CD4-positive, alpha-beta T cell treated with Interleukin-15 for 4 hours (primary cell): ENCODE data around the gene CD248.
"Not testable (repeated sequence)": the region's sequence is repeated elsewhere in the genome, so short reads cannot be mapped to it uniquely, and the experiment has no call there.

ENCODE experiments used
- DNase-seq: peaks from one replicate; pipeline ENCODE4 v3.0.0-alpha.2; 2020; ENCODE audit warnings: low spot score

The CD248 gene

DNA sequence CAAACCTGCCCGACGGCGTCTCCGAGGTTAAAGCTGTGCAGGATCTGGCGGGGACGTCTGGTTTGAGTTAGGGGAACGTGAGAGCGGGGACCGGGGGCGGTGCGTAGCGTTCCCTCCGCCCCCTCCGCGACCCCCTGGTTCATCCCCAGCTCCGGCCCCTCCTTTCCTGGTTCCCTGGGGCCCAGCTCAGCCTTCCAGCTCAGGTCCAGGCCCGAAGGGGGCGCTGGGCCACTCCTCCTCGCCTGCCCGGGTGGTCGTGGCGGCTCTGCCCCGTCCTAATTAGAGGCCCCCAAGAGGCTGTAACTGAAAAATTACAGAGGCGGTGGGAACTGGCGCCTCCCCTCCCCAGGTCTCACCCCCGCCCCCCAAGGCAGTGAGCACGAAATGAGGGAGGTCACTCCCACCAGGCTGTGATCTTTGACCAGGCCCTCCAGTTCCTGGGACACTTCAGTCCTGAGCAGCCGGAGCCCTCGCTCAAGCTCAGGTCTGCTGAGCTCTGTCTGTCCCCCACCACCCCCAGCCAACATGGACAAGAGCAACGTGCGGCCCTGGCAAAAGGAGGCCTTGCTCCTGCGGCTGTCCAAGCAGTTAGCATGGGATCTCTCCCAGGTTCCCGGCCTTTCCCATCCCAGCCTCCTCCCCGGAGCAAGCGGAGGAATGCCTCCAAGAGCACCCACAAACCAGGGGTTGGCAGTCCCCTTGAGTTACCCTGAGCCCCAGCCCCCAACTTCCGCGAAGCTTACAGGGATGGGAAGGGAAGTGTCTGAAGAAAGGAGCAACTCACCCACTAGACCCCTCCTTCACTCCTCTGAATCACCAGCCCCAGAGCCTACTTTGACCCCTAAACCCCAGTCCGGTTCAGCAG, 3.3 kb downstream of the CD248 start:
- DNase-seq: no peak

DNA sequence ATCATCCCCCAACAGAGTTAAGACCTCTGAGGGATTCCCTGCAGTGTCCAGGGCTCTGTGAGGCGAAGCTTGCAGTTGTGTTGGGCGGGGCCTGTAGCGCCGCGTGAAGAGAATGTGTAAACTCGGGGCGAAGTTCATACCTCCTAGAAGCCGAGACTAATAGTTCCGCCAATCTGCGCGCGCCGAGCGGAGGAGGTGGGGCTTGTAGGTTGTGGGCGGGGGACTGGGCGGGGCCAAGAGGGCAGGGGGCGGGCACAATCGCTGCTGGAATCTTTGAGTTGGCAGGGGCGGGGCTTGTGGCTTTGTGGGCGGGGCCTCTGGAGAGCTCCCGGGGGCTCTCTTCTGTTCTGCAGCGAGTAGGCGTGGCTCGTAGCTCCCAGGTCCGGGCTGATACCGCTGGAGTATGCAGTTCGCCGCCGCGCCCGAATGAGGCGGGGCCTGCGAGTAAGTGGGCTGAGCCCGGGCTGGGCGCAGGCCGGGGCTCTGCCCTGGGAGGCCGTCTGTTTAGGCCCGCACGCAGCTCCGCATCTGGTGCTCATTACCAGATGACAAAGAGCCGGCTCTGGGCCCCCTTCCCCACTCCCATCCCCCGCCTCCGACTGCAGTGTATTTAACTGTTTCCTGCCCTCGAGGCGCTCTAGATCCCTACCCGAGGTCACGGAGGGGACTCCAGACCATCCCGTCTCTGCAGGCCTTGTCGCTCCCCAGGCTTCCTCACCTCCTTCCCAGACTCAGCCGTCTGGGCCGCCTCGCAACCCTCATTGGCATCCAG, 4.1 kb downstream of the CD248 start:
- peak; percentile 97 for DNase-seq

DNA sequence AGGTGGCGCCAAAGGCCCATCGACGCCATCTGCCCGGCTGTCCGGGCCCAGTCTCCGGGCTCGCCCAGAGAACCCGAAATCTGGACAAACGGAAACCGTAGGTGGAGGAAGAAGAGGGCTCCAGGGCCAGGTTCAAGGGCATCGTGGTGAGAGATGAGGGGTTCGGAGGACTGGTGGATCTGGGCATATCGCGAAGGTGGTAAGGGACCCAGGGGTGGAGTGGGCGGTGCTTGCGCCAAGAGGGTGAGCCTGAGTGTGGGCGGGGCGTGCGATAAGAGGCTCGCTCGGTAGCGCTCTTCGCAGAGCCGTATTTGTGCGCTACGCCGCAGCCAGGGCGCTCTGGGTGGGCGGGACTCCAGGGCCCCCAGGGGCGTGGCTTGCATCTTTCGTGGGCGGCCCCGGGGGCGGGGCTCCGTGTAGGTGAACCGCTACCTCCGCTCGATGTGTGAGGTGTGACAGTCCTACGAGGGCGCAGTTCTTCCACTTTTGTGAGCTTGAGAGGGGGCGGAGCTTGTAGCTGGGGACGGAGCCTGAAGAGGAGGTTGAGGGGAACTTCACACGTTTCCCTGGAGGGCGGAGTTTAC, 4.8 kb downstream of the CD248 start:
- peak; percentile 99 for DNase-seq

DNA sequence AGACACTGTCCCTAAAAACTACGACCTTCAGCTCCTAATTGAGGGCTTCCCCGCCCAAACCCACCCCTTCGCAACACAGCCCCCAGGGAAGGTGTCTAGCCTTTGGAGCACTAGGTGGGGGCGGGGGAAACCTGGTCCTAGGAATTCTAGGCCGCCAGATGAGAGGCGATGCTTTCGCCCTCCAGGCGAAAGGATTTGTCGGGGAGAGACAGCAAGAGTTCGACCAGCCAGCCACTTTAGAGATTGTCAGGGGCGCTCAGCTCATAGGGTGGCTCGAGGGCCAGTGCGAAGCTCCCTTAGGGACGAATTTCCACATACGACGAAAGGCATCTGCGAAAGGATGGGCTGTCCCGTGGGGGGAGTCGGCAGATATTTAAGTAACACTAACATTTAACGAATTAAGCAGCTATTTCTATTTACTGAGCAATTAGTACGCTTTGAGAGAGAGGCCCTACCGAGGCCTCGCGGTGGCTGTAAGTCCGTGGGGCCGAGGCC, 5.3 kb downstream of the CD248 start:
- DNase-seq: no peak

DNA sequence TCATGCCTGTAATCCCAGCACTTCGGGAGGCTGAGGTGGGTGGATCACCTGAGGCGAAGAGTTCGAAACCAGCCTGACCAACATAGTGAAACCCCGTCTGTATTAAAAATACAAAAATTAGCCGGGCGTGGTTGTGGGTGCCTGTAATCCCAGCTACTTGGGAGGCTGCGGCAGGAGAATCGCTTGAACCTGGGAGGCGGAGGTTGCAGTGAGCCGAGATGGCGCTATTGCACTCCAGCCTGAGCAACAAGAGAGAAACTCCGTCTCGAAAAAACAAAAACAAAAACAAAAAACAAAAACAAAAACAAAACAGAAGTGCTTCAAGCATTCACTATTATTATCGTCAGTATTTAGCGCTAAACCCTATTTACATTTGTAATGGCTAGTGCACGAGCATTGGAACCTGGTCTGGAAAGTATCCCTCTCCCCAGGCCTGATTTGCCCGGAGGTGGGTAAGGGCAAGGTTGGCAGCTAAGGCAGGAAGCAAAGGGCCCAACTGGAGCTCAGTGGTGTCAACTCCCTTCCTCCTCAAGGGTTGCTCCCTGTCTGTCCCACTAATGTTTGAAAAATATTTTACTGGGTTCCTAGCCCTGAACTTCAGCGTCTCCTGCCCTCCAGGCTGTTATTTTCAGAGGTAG, 5.9 kb downstream of the CD248 start:
- not testable (repeated sequence) for DNase-seq

DNA sequence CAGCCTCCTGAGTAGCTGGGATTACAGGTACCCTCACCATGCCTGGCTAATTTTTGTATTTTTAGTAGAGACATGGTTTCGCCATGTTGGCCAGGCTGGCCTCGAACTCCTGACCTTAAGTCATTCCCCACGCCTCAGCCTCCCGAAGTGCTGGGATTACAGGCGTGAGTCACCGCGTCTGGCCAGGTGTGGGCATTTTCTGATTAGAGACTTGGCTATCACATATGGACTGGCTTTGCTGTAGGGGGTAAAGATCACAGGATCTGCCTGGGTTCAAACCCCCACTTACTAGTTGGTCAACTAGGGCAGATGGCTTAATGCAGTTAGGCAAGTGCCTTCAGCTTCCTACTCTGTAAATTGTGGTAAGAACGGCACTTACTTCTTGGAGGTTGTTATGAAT, 6.5 kb downstream of the CD248 start:
- no peak for DNase-seq

DNA sequence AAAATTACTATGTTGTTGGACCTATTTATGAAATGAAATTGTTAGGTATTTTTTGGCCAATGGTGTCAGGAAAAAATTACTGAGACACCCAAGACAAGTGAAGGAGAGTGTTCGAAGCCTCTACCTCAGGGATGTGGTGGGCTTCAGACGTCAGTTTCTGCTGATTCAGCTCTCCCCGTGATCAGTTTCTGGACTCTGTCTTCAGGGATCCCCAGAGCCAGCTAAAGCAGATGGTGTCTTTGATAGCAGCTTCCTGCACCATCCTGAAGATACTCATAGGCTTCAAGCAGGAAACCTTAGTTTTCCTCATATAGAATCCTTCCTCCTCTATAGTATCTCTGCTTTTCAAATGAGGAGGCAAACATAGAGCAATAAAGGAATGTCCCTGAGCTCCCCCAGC, 7.4 kb downstream of the CD248 start:
- no peak for DNase-seq

DNA sequence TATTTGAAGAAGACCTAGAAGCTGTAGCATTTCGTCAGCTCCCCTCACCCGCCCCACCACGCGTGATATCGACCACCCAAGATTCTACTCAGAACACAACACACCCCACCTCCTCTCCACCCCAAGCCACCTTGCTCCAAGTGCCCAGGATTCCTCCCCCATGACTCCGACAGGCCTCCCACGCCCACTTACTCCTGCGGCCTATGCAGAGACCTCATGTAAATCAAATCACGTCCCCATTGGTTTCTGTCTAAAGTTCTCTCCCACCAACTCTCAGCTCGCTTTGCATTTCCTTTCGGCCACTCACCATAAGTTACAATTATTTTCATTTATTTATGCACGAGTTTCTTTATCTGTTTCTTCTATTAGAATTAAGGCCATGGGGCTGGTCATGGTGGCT, 14.2 kb downstream of the CD248 start:
- no peak for DNase-seq

DNA sequence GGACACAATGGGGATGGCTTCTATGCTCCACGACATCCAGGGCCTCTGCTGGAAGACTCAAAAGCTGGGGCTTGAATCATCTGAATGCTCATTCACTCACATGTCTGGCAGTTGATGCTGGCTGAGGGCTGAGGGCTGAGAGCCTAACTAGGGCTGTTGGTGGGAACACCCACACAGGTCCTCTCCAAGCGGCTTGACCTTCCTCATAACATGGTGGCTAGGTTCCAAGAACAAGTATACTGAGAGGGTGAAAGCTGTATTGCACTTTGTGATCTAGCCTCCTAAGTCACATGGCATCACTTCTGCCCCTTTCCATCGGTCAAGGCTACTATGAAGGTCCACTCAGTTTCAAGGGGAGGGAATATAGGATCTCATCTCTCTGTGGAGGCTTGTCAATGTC, 17.7 kb downstream of the CD248 start:
- DNase-seq: no peak

DNA sequence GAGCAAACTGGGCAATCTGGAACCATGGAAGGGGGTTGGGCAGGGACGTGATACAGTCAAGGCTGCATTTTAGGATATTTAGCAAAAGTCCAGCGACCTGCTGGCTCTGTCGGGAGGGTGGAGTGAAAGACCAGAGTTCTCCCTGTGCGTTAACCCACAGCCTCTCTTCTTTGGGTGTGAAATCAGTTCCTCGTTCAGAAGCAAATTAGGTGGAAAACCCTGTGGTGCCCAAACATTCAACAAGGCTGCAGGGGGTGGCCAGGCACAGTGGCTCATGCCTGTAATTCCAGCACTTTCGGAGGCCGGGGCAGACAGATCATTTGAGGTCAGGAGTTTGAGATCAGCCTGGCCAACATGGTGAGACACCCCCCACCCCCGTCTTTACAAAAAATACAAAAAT, 19.2 kb downstream of the CD248 start:
- no peak for DNase-seq

DNA sequence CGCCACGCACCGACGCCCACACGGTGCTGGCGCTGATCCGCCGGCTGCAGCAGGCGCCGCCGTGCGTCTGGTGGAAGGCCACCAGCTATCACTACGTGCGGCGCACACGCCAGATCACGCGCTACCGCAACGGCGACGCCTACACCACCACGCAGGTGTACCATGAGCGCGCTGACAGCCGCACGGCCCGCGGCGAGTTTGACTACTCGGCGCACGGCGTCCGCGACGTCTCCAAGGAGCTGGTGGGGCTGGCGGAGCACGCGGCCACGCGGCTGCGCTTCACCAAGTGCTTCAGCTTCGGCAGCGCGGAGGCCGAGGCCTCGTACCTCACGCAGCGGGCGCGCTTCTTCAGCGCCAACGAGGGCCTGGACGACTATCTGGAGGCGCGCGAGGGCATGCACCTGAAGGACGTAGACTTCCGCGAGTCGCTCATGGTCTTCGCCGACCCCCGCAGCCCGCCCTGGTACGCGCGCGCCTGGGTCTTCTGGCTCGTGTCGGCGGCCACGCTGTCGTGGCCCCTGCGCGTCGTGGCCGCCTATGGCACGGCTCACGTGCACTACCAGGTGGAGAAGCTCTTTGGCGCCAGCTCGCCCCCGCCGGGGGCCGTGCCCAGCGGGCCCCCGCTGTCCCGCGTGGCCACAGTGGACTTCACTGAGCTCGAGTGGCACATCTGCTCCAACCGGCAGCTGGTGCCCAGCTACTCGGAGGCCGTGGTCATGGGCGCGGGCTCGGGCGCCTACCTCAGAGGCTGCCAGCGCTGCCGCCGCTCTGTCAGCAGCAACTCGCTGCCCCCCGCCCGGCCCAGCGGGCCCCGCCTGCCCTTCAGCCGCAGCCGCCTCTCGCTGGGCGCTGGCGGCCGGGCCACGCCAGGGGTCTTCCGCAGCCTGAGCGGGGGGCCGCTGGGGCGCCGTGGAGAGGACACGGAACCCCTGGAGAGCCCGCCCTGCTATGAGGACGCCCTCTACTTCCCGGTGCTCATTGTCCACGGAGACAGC, 21.9 kb downstream of the CD248 start:
- DNase-seq: no peak

DNA sequence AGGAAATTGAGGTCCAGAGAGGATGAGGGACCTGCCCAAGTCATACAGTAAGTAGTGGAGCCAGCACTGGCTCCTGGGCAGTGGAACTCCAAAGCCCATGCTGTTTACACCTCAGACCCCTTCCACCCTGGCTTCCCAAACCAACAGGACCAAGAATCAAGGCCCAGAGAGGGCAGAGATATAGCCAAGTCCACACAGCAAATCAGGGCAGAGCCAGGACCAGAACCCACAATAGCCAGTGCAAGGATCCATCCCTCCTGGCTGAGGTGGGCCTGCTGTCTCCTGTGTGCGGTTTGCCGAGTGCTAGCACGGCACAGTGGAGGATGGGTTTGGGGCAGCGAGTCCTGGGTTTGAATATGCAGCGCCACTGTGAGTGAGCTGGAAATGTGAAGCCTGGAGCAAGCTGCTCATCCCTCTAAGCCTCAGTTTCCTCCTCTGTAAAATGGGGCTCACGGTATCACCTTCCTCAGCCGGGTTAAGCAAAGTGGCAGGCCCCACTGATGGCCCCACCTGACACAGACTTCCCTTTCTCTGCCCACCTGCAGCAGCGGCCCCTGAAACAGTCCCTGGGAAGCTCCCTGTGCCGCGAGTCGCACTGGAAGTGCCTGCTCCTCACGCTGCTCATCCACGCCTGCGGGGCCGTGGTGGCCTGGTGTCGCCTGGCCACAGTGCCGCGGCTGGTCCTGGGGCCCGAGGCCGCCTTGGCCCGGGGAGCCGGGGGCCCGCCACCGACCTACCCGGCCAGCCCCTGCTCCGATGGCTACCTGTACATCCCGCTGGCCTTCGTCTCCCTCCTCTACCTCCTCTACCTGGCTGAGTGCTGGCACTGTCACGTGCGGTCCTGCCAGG, 22.8 kb downstream of the CD248 start:
- DNase-seq: no peak

DNA sequence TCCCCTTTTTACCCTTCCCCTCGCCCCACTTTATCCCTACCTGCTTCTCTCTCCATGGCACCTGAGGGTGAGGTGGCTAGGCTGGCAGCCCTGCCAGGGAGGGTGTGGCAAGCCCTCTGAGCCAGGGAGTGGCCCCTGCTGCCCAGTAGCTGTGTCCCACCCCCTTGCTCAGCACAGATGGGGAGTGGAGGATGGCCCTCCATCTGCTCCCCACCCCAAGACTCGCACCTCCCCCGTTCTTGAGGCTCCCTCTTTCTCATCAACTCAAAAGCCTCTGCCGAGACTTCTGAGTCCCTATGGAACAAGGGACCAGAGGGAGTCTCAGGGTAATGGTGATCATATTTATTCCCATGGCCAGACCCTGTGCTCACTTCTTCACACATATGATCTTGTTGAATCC, 23.5 kb downstream of the CD248 start:
- no peak for DNase-seq

DNA sequence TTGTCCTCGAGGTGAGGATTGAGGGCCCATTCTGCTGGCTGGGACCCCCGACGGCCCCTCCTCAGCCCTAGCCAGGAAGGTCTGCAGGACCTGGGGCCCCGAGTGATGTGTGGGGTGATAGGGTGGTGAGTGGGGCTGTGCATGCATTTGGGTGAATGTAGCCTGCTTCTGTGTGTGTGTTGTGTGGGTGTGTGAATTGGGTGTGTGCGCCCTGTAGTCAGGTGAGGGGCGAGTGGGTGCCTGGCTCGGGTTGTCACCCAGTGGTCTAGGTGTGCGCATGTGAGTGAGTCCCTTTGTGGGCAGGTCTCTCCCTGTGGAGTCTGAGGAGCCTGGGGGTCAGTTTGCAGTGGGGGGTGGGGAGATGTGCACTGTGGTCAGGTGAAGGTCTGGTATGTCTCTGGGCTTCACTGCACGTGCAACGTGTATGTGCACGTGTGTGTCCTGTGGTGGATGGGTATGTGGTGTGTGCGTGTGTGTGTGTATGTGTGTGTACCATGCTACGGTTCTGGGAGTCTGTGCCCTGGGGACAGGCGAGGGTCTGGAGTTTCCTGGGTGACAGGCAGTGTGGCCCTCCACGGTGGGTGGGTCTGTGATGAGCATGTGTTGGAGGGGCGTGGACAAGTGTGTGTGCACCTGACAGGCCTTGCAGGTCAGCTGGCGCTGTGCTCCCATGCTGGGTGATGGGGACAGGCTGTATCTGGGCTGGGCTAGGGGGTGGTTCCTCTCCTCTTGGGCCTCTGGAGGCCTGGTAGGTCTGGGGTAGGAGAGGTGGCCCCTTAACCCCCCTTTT, 24.1 kb downstream of the CD248 start:
- DNase-seq: no peak

DNA sequence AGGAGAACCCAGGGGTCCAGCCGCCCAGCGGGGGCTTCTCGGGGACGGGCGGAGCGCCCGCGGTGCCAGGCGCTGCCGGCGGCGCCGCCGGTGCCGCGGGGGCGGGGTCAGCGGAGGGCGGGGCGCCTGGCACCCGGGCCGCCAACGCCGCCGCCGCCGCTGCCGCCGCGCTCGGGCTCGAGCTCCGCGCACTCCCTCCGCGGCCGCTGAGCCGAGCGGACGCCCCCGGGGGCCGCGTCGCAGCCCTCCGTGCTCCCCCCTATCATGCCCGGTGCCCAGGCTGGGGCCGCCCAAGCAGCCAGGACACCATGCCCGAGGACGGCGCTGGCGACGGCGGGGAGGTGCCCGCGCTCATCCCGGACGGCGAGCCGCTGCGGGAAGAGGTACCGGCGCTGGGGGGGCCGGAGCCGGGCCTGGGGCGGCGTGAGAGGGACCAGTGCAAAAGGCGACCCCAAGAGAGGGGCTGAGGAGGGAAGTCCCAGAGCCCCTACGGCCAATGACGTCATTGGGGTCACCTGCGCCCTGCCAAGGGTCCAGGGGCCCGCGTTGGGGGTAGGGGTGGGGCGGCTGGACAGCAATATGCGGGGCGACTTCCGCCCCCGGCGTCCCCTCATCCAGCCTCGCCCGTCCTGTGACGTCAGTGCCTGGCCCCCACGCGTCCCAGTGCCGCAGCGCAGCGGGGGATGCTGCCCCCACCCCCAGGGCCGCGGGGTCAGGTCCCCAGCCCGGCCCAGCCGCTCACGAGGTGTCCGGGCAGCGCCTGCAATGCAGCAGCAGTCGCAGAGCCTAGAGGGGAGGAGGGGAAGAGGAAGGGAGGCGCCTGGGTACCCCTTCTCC, 24.9 kb downstream of the CD248 start, which contains the start of gene TMEM151A:
TSS of gene TMEM151A (plus strand) at position 189 of the 837 bp plus-strand sequence. CDS start at position 309, 120 bp downstream.
- DNase-seq: no peak

DNA sequence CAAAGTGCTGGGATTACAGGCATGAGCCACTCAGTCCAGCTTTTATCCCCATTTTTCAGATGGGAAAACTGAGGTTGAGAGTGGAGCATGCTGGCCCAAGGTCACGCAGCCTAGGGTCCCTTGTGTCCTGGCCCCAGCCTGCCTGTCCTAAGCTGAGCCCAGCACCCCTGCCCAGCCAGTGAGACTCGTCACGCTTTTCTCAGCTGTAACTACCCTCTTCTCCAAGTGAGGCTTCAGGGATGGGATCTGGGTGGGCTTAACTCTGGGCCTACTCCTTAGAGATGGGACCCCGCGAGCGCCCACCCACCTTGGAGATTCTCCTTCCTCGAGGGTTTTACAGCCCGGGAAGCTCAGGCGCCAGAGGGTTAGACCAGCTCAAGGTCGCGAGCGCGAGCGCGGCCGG, 25.5 kb downstream of the CD248 start:
- DNase-seq: no peak

DNA sequence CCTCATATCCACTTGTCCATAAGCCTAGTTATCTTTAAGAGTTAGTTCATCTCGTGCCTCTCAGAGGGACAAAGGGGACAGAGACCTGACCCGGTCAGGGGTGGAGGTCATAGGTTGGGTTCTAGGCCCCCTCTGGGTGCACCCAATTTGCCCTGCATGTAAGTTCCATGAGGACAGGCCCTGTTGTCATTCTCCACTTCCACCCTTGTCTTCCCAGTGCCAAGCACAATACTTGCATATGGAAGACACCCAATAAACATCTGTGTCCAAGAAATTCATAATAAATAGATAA, 26.6 kb downstream of the CD248 start:
- DNase-seq: no peak

DNA sequence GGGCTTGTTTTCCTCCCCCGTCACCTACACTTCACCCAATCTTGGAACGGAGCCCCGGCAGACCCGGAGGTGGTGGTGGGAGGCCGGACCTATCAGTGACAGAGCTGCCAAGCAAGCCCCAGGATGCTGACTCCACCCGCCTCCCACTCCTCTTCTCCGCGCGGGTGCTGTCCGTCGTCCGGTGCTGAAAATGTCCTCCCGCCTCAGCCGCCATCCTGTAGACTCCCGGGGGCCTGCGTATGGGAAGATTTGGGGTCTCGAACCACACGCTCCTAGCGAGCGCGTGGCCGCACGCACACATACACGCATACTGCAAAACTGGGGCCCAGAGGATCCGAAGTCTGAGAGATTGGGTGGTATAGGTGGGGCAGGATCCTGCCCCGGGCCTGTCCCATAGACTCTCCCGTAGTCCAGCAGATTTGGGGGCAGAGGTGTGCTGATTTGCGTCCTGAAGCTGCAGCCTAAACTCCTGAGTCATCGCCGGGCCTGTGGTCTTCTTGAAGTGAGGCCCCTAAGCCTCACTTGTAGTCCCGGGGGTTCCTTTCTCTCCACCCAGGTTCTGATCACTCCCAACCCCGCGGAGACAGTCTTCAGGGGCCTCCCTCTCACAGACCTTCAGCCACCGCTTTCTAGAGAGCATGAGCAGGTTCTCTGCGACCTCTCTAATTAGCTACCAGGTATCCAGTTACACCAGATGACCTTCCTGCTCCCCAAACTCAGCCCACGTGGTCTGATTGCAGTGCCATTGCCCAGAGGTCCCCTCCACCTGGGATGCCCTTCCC, 27.1 kb downstream of the CD248 start:
- DNase-seq: peak; percentile 76
